ENCODE results near the gene LECT2. TPM values are rescaled to one million over a fixed set of nuclear protein-coding genes. Genes with fewer than 3 reads are reported as not detected.

Gene LECT2
- total and polyA plus RNA-seq, 8 donors: 0.69 to 2.0 (median 1.1) TPM; not detected in 2

DNA sequence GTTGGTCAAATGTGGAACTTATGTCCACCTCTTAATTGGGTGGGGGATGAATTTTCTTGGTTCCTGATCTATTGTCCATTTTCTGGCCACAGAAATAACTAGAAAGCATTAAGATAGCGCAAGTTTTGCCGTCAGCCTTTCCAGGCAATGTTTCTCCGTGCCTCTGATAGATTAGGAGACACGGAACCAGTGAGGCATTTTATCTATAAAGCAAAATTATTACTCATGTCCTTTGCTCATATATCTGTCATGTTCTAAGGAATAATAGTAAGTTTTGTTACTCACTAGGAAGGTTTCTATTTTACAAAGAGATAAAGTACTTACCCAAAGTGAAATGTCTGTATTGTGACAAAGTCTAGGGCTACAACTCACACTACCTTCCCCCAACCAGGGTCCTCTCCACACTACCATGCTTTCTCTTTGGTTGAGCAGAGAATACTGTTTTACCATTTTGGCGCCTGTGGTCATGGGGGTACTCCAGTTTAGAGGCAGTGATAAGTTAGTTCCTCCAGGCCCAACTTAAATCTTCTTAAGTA, 39.2 kb downstream of the LECT2 start:
- DNase-seq: no peak
- Histone ChIP-seq H3K27ac (no peak overlapping the region), H3K9me3 (no peaks in the 10 kb centered on the region), H3K36me3 (no peaks in the 10 kb centered on the region), H3K4me1 (no peaks in the 10 kb centered on the region), H3K27me3 (peaks cover 0 to 59% of the 10 kb centered on the region in 2 donors), H3K4me3 (no peak overlapping the region)
- TF ChIP-seq, protein P1, sequence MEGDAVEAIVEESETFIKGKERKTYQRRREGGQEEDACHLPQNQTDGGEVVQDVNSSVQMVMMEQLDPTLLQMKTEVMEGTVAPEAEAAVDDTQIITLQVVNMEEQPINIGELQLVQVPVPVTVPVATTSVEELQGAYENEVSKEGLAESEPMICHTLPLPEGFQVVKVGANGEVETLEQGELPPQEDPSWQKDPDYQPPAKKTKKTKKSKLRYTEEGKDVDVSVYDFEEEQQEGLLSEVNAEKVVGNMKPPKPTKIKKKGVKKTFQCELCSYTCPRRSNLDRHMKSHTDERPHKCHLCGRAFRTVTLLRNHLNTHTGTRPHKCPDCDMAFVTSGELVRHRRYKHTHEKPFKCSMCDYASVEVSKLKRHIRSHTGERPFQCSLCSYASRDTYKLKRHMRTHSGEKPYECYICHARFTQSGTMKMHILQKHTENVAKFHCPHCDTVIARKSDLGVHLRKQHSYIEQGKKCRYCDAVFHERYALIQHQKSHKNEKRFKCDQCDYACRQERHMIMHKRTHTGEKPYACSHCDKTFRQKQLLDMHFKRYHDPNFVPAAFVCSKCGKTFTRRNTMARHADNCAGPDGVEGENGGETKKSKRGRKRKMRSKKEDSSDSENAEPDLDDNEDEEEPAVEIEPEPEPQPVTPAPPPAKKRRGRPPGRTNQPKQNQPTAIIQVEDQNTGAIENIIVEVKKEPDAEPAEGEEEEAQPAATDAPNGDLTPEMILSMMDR (IDR thresholded peaks at IDR 0.05): no peak
- intact Hi-C loops (cut with DNase I): no loop called here
- no peak for ATAC-seq

DNA sequence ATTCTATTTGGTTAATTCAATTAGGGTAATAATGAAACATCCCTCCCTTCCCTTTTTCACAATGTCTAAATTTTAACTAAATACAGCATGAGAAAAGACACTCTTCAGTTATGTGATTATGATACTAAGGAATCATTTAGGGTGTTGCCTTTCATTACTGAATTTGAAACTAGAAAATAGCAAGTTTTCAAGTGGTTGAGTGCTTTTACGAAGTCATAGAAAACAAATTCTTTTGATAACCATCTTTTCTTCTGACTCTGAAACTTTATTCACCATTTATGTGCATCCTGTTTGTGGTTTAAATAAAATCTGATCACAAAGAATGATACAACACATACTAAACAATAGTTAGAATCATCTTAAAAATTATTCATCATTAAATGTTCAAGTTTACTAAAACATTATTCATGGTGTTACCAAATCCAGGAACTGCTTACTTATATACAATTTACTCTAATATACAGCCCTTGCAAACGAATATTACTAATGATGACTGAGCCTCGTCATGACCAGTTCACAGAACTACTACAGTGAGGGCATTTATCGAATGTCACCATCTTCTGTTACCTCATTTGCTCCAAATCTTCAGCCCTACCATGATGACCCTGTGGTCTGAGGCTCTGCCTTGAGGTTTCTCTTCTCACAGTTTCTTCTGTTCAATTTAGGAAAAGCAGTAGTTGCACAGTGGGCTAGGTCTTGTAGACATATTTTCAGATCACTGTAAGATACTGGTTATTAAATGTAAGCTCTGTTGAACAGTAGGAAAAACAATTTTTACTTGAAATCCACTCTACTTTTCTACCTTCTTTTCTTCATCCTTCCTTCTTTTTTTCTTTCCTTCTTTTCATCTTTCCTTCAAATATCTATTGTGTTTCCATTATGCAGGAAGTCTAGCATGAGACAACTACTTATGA, 40.8 kb downstream of the LECT2 start:
- no peak overlapping the region for H3K4me3 ChIP-seq
- H3K36me3 ChIP-seq: no peaks in the 10 kb centered on the region
- peaks cover 0 to 66% of the 10 kb centered on the region in 2 donors for H3K27me3 ChIP-seq
- no peaks in the 10 kb centered on the region for H3K9me3 ChIP-seq
- DNase-seq (no peak), ATAC-seq (no peak)
- no peak overlapping the region for H3K27ac ChIP-seq
- H3K4me1 ChIP-seq: no peaks in the 10 kb centered on the region
- intact Hi-C loops (cut with DNase I): no loop called here
- TF ChIP-seq, protein P1 (IDR thresholded peaks at IDR 0.05): no peak

DNA sequence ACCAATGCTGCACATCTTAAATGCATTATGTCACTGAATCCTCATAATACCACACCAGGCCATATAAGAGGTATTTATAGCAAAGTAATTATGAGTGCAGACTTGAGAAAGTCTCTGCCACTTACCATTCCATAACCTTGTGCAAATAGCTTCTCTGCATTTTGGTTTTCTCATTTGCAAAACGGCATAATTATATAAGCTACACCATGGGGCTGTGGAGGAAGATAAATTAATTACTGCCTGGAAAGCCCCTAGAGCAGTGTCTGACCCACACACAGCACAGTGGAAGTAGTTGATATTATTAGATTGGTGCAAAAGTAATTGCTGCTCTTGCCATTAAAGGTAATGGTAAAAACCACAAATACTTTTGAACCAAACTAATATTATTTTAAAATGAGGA, 49.6 kb downstream of the LECT2 start:
- DNase-seq: no peak
- Histone ChIP-seq H3K4me3 (no peak overlapping the region), H3K27ac (no peak overlapping the region), H3K36me3 (no peaks in the 10 kb centered on the region), H3K4me1 (no peaks in the 10 kb centered on the region), H3K9me3 (no peaks in the 10 kb centered on the region), H3K27me3 (peaks cover 4 to 36% of the 10 kb centered on the region in 2 donors)
- TF ChIP-seq, protein P1 (IDR thresholded peaks at IDR 0.05): no peak
- intact Hi-C loops (cut with DNase I): no loop called here
- ATAC-seq: no peak

DNA sequence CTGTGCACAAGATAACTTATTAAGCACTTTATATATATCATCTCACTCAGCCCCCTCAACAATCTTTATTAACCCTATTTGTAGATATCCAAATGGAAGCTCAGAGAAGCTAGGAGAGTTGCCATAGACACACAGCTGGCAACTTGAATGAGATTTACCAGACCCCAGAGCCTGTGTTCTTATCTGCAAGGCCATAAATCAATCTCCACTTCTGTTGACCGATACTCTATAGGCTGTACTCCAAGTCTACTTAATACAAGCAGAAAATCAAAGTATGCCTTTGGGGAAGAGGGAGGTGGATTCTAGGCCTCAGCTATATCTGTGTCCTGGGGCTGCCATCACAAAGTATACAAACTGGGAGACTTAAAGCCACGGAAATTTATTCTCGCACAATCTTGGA, 53.1 kb downstream of the LECT2 start:
- peaks cover 4 to 38% of the 10 kb centered on the region in 2 donors for H3K27me3 ChIP-seq
- no peak for ATAC-seq
- intact Hi-C loops (cut with DNase I): no loop called here
- no peaks in the 10 kb centered on the region for H3K9me3 ChIP-seq
- TF ChIP-seq, protein P1 (IDR thresholded peaks at IDR 0.05): no peak
- no peak overlapping the region for H3K27ac ChIP-seq
- no peak overlapping the region for H3K4me3 ChIP-seq
- H3K4me1 ChIP-seq: no peaks in the 10 kb centered on the region
- no peak for DNase-seq
- no peaks in the 10 kb centered on the region for H3K36me3 ChIP-seq

DNA sequence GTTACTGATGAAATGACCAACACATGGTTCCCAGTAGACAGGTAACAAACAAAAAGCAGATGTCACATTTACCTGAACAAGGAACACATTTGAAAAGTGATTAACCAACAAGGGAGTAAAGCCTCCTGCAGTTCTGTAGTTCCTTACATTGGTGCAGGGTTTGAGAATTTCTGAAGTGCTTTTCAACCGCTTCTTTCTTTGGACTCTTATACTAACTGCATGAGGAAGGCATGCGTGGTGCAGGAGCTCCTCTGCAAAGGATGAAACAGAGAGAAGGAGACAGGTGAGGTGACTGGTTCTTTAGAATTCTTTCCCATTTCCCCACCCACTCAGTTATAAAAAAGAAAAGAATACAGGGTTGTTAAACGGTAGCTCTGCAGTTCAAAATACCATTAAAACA, 54.5 kb downstream of the LECT2 start:
- intact Hi-C loops (cut with DNase I): no loop called here
- ATAC-seq: no peak

More for the DNA sequence above, 54.5 kb downstream of the LECT2 start:
- Histone ChIP-seq H3K4me3 (no peak overlapping the region), H3K27ac (no peak overlapping the region), H3K27me3 (peaks cover 8 to 50% of the 10 kb centered on the region in 2 donors), H3K36me3 (no peaks in the 10 kb centered on the region), H3K9me3 (no peaks in the 10 kb centered on the region), H3K4me1 (no peaks in the 10 kb centered on the region)
- TF ChIP-seq, protein P1 (IDR thresholded peaks at IDR 0.05): no peak
- no peak for DNase-seq
